HG03342 (cell line): ENCODE measurements around the gene FHOD3.

Experiments
- ATAC-seq: cut with Tn5 transposase; IDR thresholded peaks from one replicate; pipeline ENCODE4 v1.9.1; 2021; ENCODE audit warnings: mild to moderate bottlenecking, moderate library complexity; ENCODE audit not compliant: unreplicated experiment

FHOD3 gene

DNA sequence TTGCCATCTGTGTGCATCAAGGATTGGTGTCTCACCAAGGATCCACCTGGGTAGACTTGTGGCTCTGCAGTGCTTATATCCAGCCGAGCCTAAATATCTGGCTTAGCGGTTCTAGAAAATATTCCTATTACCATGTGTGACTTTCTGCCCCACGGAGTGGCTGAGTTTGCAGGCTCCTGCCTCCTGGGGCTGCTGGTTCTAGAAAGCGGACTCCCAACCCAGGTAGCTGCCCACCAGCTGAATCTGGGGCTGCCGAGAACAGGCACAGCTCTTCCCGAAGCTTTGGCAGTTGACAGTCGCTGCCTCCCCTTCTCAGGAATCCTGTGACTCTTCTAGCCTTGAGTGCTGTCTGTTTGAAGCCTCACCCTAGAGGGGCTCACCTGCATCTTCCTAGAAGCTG is 426.7 kb downstream of the FHOD3 start:
- no peak for ATAC-seq

DNA sequence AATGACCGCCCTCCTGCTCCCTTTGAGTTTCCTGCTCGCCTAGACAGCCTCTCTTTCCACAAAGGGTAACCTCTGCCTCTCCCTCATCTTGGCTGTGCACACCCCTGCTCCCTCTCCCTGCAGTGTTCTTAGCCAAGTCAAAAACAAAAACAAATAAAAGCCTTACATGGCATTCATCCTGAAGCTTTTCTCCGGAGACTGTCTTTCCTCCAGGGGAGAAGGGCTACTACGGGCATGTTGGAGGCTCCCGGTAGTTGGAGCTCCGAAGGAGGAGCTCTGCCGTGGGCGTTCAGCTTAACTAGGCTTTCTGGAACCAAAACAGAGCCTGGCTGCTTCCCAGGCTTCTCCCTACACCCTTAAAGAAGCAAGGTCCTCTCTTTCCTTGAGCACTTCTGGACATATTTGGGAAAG is 427.1 kb downstream of the FHOD3 start:
- ATAC-seq: no peak

DNA sequence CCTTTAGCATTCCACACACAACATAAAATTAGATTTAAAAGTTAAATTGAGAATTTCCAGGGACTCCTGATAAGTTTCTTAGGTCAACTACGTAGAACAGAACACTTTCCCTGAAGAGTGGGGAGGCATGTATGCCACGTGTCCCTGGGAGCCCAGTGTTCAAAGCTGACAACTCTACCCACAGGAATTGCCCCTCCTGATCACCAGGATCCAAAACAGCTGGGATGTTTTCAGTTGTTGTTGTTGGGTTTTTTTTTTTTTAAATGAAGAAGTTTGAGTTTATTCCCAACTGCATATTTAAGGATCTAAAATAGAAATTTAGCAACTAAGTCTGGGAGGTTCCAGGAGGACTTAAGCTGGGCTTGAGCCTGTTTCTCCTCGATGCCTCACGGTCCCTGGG is 430.8 kb downstream of the FHOD3 start:
- no peak for ATAC-seq

DNA sequence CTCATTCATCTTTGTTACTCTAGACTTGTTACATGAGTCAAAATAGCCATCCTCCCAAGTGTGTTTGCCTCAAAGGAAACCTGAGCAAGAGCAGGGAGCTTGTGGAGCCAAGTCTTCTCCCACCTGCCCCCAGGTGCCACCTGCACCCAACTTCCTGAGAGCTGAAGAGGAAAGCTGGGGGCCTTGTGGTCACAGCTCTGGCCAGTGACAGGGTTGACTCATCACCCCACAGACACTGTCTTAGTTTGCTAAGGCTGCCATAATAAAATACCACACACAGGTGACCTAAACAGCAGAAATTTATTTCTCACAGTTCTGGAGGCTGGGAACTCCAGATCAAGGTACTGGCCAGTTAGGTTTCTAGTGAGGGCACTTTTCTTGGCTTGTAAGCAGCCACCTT is 431.7 kb downstream of the FHOD3 start:
- no peak for ATAC-seq

DNA sequence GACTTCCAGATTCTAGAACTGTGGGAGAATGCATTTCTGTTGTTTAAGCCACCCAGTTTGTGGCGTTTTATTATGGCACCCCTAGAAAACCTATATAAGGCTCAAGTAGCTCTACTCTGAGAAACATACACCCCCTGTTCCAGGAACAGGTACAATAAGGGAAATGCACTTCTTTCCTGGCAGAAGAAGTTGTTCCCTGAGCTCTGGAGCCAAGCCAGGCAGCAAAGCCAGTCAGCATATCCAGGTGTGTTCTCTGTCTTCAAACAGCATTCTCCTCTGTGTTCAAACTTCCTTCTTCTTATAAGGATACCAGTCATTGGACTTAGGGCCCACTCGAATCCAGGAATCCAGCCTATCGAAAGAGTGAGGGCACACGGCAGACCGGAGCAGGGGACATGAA is 434.8 kb downstream of the FHOD3 start:
- no peak for ATAC-seq

DNA sequence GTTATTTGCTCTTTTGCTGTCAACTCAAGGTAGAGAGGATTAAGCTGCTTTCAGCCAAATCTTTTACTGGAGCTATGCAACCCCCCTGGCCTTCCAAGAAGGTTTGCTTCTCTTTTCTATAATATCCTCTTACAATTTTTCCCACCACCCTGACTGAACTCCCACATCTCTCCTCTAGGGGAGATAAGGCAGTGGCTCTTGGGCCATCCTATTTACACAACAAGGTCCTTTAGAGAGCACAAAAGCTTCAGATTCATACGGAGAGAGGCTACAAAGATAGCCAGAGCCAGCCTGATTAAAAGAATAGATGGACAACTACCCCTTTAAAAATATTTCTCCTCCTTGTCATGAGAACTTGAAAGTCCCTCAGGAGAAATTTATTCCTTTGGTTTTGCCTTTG is 435.6 kb downstream of the FHOD3 start:
- no peak for ATAC-seq

DNA sequence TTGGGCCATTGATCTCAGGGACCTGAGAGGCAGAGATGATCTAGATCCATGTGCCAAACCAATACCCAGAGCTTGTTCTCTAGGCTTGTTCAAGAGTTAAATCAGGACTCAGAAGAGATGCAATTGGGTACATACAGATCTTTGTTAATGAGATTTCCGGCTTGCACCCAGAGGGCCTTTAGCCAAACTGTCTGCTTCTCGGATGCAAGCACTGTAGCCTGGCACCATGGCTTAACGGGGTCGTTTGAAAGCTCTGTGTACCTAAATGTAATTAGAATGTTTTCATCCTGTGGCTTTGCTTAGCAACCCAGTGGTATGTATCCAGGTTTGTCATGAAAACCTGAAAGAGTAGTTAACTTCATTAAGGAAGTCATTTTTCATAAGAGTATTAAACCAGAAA is 437.1 kb downstream of the FHOD3 start:
- ATAC-seq: no peak

DNA sequence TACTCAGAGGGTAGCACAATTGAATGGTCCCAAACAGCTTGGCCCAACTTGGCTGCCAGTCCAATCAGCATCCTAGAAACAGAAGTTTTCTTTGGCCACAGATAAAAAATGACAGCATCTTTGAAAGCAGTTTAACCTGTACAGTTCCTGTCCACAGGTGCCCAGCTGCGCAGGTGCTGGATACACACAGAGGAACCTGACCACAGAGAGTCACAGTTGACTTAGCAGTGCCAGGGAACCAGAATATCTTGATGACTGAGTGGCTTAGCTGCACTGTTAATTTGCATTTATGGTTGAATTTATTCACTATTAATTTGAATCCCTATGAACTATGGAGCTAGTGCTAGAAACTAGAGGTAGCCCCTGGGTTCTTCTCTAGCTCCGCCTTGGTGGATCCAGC is 437.6 kb downstream of the FHOD3 start:
- ATAC-seq: no peak

DNA sequence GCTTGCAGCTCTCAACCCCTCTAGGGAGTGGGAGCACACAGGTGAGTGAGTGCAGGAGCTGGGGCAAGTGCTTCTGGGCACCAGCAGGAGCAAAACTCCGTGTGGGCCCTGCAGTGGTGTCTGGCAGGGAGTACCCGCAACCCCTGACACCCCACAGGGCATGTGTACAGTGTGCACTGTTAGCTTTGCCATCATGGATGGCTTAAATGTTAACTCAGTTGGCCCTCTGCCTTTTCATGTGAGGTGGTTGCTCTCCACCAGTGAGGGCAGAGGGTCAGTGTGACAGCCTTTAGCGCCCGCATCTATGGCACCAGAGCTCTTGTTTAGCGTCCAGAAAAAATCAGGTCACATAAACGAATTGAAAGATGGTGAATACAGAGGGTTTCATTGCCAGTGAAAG is 438.6 kb downstream of the FHOD3 start:
- ATAC-seq: no peak

DNA sequence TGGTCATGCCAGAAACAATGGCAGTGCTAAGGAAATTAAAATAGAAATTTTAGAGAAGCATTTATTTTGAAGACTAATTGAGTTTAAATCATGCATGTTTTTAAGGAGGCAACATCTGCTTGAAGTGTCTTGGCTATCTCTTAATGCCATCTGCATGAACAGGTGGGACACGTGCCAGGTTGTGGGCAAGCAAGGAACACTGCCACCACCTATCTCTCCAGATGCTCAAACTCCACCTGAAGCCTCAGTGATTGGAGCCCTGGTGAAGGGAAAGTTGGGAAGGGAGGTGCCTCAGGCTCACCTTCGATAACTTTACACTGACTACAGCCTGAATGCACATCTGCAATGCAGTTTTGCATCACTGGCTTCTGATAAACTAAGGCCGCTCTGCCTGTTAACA is 439.8 kb downstream of the FHOD3 start:
- no peak for ATAC-seq

DNA sequence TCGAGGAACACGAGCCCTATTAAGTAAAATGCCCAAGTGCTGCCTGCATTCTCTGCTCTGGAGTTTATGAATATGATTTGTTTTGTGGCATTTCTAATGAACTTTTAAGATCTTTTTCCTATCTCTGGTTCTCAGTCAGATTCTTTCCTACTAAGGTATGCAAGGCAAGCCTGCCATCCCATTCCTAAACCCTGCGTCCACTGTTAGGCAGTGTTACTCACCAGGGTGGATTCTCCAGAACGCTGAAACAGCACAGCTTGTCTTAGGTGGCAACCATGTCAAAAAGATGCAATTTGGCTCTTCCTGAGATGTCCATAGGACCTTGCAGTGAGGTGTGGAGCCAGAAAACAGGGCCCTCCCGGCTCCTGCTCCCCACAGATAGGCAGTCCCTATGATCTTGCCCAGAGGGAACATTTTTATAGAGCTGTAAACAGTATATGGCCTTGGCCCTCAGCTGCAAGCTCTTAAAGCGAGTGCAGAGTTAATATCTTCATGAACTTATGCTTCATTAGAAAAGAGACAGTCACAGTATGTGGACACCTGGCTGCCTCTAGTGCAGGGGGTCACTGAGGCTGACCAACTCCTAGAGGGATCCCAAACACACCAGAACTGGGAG is 446.9 kb downstream of the FHOD3 start:
- no peak for ATAC-seq

DNA sequence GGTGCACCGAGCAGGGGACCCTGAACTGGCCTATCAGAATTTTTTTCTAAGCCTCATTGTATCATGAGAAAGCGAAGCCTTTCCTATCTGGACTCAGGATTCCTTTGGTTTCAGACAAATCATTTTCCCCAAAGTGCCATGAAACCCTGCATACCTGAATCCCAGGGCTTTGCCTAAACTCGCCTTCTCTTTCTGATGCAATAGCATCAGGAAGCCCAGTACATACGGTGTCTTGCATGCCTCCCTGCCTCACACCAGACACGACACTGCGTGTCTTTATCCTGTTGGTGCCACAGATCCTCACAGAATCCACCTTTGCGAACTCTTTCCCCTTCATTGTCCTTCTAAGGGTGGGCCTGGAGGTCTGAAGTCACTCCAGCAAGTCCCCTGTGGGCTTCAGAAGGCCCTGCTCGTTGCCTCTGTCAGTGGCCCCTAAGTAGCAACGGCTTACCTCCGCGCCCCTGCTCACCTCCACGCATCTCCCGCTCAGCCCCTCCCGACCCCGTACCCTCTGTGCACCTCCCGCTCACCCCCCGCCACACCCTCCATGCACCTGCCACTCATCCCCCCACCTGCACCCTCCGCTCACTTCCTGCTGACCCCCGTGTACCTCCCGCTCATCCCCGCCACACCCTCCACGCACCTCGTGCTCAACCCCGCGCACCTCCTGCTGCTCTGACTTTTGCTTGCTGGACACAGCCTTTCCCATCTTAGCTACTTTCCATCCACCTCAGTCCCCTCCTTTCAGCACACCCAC is 447.9 kb downstream of the FHOD3 start:
- no peak for ATAC-seq

DNA sequence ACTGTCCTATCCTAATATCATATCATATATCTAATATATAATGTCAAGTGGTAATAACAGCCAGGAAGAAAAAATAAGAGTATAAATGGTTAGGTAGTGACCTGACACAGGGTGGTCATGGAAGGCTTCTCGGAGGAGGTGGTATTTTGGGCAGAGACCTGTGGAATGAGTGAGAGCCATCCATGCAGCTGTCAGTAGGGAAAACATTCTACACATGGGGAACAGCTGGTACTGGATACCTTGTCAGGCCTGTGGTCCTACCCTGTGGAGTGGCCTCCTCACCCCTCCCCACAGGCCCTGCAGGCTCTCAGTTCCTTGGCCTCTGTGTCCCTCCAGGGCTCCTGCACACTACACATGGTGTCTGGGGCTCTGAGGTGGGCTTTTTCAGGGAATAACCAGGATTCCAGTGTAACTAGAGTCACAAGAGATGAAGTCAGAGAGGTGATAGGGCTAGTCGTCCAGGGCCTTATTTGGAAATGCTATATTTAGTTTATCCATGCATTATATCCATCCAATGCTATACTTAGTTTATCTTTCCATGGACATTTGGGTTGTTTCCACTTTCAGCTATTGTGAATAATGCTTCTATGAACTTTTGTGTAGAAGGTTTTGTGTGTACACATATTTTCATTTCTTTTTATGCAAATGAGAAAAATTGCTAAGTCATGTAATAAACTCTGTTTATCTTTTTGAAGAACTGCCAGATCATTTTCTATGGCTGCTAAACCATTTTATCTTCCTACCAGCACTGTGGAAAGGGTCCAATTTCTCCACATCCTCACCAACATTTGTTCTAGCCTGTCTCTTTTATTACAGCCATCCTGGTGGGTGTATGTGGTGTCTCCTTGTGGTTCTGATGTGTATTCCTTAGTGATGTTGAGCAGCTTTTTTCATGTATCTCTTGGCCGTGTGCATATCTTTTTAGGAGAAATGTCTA is 455.7 kb downstream of the FHOD3 start:
- no peak for ATAC-seq

DNA sequence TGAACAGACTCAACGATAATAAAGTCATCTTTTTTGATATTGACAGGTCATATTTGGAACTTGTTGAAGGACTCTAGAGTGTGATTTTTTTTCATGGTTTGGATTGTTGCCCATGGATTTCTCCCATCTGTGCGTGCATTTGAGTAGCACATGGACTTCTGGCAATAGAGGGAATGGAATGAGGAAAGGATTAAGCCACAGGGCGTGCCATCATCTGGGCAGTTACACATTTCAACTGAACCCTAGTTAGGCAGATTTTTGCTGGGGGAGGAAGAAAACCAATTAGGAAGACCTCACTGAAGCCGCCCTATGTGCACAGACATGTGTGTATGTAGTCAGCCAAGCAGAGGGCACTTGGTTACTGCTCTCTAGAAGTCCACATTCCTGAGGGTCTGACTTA is 458.7 kb downstream of the FHOD3 start:
- ATAC-seq: no peak

DNA sequence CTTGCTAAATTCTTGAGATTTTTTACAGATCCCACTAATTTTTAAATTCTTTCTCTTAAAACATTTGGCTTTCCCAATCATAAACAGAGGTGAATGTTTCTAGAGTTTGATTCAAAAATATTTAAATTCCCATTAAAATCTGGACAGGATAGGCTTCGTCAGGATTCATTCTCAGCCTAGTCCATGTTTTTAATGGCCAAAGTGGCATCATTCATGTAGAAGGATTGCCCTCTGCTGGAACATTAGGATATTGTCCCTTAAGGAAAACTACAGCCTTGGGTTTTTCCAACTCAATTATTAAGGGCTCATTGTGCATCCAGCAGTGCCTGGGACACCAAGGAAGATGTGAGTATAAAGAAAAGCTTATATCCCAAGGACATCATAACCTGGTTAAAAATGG is 459.6 kb downstream of the FHOD3 start:
- ATAC-seq: no peak

DNA sequence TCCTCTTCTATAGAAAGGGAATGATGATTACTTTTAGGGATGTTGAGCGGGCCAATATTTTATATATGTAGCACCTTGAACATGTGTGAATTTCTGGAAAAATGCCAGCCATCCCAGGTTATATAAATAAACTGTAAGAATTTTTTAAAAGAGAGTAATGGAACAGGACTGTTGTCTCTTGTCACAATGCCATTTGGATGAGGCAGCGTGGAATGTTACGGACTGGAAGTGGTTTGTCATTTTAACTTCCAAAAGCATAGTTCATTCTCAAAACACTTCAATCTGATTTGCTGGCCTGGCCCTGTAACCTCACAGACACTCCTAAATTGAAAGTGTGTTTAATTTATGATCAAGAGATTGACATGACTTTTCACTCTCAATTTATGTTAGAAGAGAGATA is 460.5 kb downstream of the FHOD3 start:
- no peak for ATAC-seq

DNA sequence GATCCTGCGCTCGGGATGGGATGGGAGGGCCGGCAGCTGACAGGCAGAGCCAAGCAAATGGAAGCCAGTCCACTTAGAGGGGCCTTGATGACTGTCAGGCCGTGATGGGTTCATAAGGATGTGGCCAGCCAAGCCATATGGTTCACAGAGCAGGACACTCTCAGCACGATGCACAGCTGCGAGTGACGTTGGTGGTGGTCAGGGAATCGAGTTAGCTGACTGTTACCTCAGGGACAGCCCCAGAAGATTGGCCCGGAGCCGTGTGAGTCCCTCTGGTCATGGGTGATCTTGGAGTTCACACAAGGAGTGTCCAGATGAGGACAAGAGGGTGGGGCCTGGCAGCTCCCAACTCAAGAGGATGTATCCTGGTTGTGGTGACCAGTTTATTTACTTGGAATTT is 461.1 kb downstream of the FHOD3 start:
- ATAC-seq: no peak

DNA sequence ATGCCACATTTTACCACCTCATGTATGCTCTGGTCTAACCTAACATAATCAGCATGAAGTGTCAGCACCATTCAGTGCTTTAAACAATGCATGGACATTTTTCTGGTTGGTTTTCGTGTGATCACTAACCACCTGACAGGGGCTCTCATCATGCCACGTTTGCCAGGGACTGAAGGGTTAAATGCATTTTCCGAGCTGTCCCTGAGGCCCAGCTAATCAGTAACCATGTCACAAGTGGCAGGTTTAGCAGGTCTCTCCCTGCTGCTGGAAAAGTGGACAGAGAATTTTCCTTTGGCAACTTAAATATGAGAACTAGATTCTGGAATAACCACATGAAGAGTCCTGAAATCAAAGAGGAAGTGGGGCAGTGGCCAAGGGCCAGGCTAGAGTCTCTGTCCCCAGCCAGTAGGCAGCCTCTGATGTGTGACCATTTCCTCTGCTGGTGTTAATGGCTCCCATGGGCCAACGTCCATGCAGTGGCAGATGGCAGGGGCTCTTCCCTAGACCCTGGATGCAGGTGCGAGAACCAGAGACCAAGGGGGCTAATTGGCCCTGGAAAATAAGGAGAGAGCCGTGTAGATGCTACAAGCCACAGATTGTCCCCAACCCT is 461.8 kb downstream of the FHOD3 start:
- no peak for ATAC-seq

DNA sequence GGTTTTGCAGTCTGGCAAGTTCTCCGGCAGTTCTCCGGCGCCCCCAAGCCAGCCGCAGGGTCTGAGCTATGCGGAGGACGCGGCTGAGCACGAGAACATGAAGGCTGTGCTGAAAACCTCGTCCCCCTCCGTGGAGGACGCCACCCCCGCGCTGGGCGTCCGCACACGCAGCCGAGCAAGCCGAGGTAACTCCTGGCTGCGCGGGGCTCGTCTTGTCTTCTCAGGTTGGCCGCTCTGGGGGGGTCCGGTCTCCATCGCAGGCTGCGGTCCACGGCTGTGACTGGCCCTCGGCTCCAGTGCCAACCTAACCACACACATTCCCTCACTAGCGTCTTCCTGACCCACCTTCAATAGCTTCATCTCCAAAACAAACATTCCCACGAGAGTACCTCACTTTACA is 463.1 kb downstream of the FHOD3 start:
- ATAC-seq: no peak

DNA sequence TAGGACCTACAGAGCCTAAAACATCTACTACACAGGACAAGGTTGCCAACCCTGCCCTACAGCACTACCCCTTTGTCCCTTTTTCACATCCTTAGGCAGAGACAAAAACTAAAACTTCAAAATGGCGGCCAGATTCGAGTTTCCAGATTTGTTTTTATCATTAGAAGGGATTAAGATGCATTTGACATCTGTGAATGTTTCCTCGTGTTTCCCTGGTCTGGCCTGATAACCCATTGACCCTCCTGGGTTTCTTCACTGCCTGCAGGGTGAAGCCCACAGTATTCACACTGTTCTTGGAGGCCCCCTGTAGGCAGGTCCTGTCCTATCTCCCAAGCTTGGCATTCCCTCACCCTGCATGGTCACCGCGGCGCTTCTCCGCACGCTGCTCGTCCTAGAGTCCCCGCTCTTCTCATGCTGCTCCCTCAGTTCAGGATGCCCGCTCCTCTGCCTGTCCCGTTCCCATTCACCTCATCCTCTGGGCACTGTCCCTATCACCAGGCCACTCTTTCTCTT is 463.7 kb downstream of the FHOD3 start:
- no peak for ATAC-seq

DNA sequence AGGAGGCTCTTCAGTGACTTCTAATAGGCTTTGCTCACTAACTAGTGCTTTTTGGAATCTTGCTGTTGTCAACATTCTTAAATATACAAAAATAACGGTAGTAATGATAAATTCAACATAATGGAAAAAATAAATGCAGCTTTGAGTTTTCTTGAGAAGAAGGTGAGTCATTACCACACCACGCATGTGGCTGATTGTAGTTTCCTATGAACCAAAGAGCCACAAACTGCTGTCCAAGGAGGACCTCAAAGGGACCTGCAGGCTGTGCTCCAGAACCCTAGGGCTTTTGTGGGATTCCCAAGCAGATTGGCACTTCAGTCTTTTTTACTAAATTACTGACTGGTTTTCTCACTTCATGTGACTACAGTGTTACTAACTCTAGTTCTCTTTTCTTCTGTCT is 464.6 kb downstream of the FHOD3 start:
- no peak for ATAC-seq
